ENCODE data around the gene AOC2.

- no peak for TF ChIP-seq ZNF274 (IDR thresholded peaks at IDR 0.05; ENCODE audit: low read depth, low read length)
- TF ChIP-seq SUZ12 (IDR thresholded peaks at IDR 0.05; ENCODE audit: extremely low read depth, insufficient read depth, insufficient read length) = no peak
Measured at GRCh38 chr17:42868338-42868737, 24.0 kb downstream of the AOC2 start.
